AG09309 (cell line): ENCODE measurements around the gene SLC2A1.
A peak's percentile ranks its signal among the peaks of the same experiment; 100 is the strongest.

Experiments
- DNase-seq: peaks from one replicate; pipeline ENCODE4 v3.0.0-alpha.2; 2010; ENCODE audit warnings: low read depth
- H3K4me3 ChIP-seq: 2 replicates; pipeline ENCODE4 v1.5.1; 2011; ENCODE audit warnings: mild to moderate bottlenecking, low read depth, low read length, moderate library complexity; ENCODE audit not compliant: control insufficient read depth
- CTCF ChIP-seq: IDR thresholded peaks from 2 replicates; pipeline ENCODE4 v1.5.1; 2011; ENCODE audit warnings: mild to moderate bottlenecking, low read depth, low read length, inconsistent platforms; ENCODE audit not compliant: insufficient read depth, control insufficient read depth; ENCODE audit errors: missing control alignments

SLC2A1 gene

GRCh38 chr1:42943728-42944127 lies 14.9 kb downstream of the SLC2A1 start:
- no peak for TF ChIP-seq CTCF
- no peak overlapping the region for H3K4me3 ChIP-seq
- DNase-seq = no peak

GRCh38 chr1:42943166-42943565 lies 15.5 kb downstream of the SLC2A1 start:
- DNase-seq = no peak
- no peak overlapping the region for H3K4me3 ChIP-seq
- no peak for TF ChIP-seq CTCF

- H3K4me3 ChIP-seq = no peak overlapping the region
- DNase-seq = no peak
- no peak for TF ChIP-seq CTCF
Measured at GRCh38 chr1:42942444-42942843, 16.2 kb downstream of the SLC2A1 start.

GRCh38 chr1:42941640-42942330 lies 16.9 kb downstream of the SLC2A1 start:
- TF ChIP-seq CTCF = no peak
- DNase-seq = peak; percentile 67
- H3K4me3 ChIP-seq = no peak overlapping the region

GRCh38 chr1:42940851-42941639 lies 17.6 kb downstream of the SLC2A1 start:
- DNase-seq = peak; percentile 92
- TF ChIP-seq CTCF = no peak
- H3K4me3 ChIP-seq = no peak overlapping the region

GRCh38 chr1:42938645-42939615 lies 19.7 kb downstream of the SLC2A1 start:
- no peak overlapping the region for H3K4me3 ChIP-seq
- DNase-seq = no peak
- TF ChIP-seq CTCF = no peak
